A549 (cell line): ENCODE data around the gene KHDC4. TPM values are rescaled to one million over a fixed set of nuclear protein-coding genes. Genes with fewer than 3 reads are reported as not detected.

ENCODE experiments used
- ATAC-seq, 2 experiments: fragments of 200-7000 bp in 1 of 2; fragments of >200 bp in 1 of 2; cut with Nextera tagmentation in 1 of 2; cut with Tn5 transposase in 1 of 2; 3 replicates each; pipeline versions ENCODE4 v1.8.0 to v1.9.1; 2018 to 2020; ENCODE audit warnings: mild to moderate bottlenecking in 1 of 2, moderate library complexity in 1 of 2
- CTCF ChIA-PET: fragments of 300-600 bp; sonication (Branson Sonifier 250); formaldehyde crosslinking; extraction: SDS; loops from one replicate; lab custom pipeline; 2021; ENCODE audit warnings: antibody characterized with exemption, inconsistent platforms; lab: Yijun Ruan, JAX
- POLR2A ChIA-PET: fragments of 350-600 bp; formaldehyde crosslinking; extraction: SDS; loops from one replicate; lab custom pipeline; 2021; ENCODE audit warnings: antibody characterized with exemption, inconsistent platforms; lab: Yijun Ruan, JAX
- DNase-seq, 2 experiments: peaks; one replicate each; pipeline versions ENCODE4 v3.0.0 to v3.0.0-alpha.2; 2011 to 2016; ENCODE audit warnings: low read depth in 1 of 2, low spot score in 1 of 2
- FAIRE-seq: peaks from 2 replicates; lab custom pipeline; 2011; peaks lifted over from hg19 to GRCh38; lab: Jason Lieb, UNC
- H3K27ac ChIP-seq, 2 experiments: fragments of >200 bp; sonication (Bioruptor Twin); formaldehyde crosslinking; 3 replicates each; pipeline ENCODE4 v1.5.1; 2016 to 2017
- H3K4me1 ChIP-seq: fragments of >200 bp; sonication (Bioruptor Twin); formaldehyde crosslinking; 3 replicates; pipeline ENCODE4 v1.6.1; 2016
- H3K4me2 ChIP-seq: fragments of >200 bp; sonication (Bioruptor Twin); formaldehyde crosslinking; 3 replicates; pipeline ENCODE4 v1.6.1; 2016
- H3K4me3 ChIP-seq: fragments of >200 bp; sonication (Bioruptor Twin); formaldehyde crosslinking; 3 replicates; pipeline ENCODE4 v1.5.1; 2016
- H3K9me3 ChIP-seq: fragments of >200 bp; sonication (Bioruptor Twin); formaldehyde crosslinking; 3 replicates; pipeline ENCODE4 v1.6.1; 2016
- CBX2 ChIP-seq: fragments of 200-600 bp; sonication (generic); IDR thresholded peaks from 2 replicates; pipeline ENCODE4 v1.6.1; 2016; ENCODE audit warnings: low read depth, mild to moderate bottlenecking, borderline replicate concordance
- CBX8 ChIP-seq: fragments of 200-600 bp; sonication (generic); IDR thresholded peaks from 2 replicates; pipeline ENCODE4 v1.6.1; 2016
- CHD2 ChIP-seq: fragments of 150-350 bp; IDR thresholded peaks from 2 replicates; pipeline ENCODE4 v1.6.1; 2014; ENCODE audit warnings: low read length; ENCODE audit not compliant: partially characterized antibody
- CHD4 ChIP-seq: fragments of 200-600 bp; sonication (generic); IDR thresholded peaks from 2 replicates; pipeline ENCODE4 v1.6.1; 2016; ENCODE audit warnings: antibody characterized with exemption, mild to moderate bottlenecking, borderline replicate concordance
- EHF ChIP-seq: fragments of 250-450 bp; sonication (Bioruptor Pico); IDR thresholded peaks from 2 replicates; pipeline ENCODE4 v1.5.0; 2020; ENCODE audit warnings: mild to moderate bottlenecking
- EP300 ChIP-seq, 2 experiments: fragments of >200 bp; sonication (Bioruptor Twin); formaldehyde crosslinking; IDR thresholded peaks; 2 replicates in 1 of 2; 3 replicates in 1 of 2; pipeline ENCODE4 v1.6.1; 2016 to 2017
- FOSB ChIP-seq: fragments of 250-450 bp; sonication (Bioruptor Pico); IDR thresholded peaks from 2 replicates; pipeline ENCODE4 v1.5.0; 2020; ENCODE audit warnings: mild to moderate bottlenecking, moderate library complexity
- HDAC2 ChIP-seq: fragments of 200-600 bp; sonication (generic); IDR thresholded peaks from 2 replicates; pipeline ENCODE4 v1.6.1; 2016
- HOXB13 ChIP-seq: fragments of 250-450 bp; sonication (Bioruptor Pico); IDR thresholded peaks from 2 replicates; pipeline ENCODE4 v1.5.0; 2020; ENCODE audit warnings: low read depth, mild to moderate bottlenecking, moderate library complexity
- JUN ChIP-seq, 2 experiments: fragments of >200 bp; sonication (Bioruptor Twin); formaldehyde crosslinking; IDR thresholded peaks; 2 replicates in 1 of 2; 3 replicates in 1 of 2; pipeline ENCODE4 v1.6.1; 2016 to 2017
- KDM1A ChIP-seq: fragments of 200-600 bp; sonication (generic); IDR thresholded peaks from 2 replicates; pipeline ENCODE4 v1.6.1; 2016; ENCODE audit warnings: low read depth, mild to moderate bottlenecking
- KDM5A ChIP-seq: fragments of 200-600 bp; sonication (generic); IDR thresholded peaks from 2 replicates; pipeline ENCODE4 v1.6.1; 2016; ENCODE audit warnings: antibody characterized with exemption, mild to moderate bottlenecking
- MAZ ChIP-seq: fragments of 150-350 bp; IDR thresholded peaks from 2 replicates; pipeline ENCODE4 v1.6.1; 2014; ENCODE audit warnings: antibody characterized with exemption, low read depth, low read length, borderline replicate concordance
- POLR2A ChIP-seq: IDR thresholded peaks from 2 replicates; pipeline ENCODE4 v1.6.1; 2012; ENCODE audit warnings: mild to moderate bottlenecking, low read length
- RCOR1 ChIP-seq: fragments of 150-350 bp; IDR thresholded peaks from 2 replicates; pipeline ENCODE4 v1.6.1; 2014; ENCODE audit warnings: antibody characterized with exemption, low read length, low read depth
- RFX5 ChIP-seq: fragments of 450-650 bp; IDR thresholded peaks from 2 replicates; pipeline ENCODE4 v1.7.1; 2014; ENCODE audit warnings: antibody characterized with exemption, mild to moderate bottlenecking, moderate library complexity
- SREBF2 ChIP-seq: fragments of 450-650 bp; IDR thresholded peaks from 2 replicates; pipeline ENCODE4 v1.6.1; 2014; ENCODE audit warnings: mild to moderate bottlenecking, moderate library complexity
- TFCP2L1 ChIP-seq: fragments of 250-450 bp; sonication (Bioruptor Pico); IDR thresholded peaks from 2 replicates; pipeline ENCODE4 v1.5.0; 2021; ENCODE audit warnings: mild to moderate bottlenecking
- WGBS: methylation state at CpG from one replicate; pipeline ENCODE4 v1.1.6; 2017; ENCODE audit errors: missing lambda C conversion rate; 5-methylcytosine and 5-hydroxymethylcytosine counted together
- polyA plus RNA-seq, 4 experiments: library from polyadenylated mRNA; depleted of rRNA in 3 of 4; stranded (reverse); fragments of >200 nt; fragmentation: RNase III in 1 of 4; extraction: RNeasy Plus Mini Kit Qiagen cat#74134 plus additional on column Dnase treatment in 1 of 4; gene quantifications; 2 replicates in 3 of 4; 3 replicates in 1 of 4; pipeline ENCODE4 v1.2.3, GENCODE V29; 2011 to 2017
- TF ChIP-seq, protein P1 (sequence below): IDR thresholded peaks from 2 replicates; pipeline ENCODE4 v1.6.1; 2012; ENCODE audit warnings: low read depth, borderline replicate concordance
- TF ChIP-seq, protein P2 (sequence below): fragments of >200 bp; sonication (Bioruptor Twin); formaldehyde crosslinking; IDR thresholded peaks from 2 replicates; pipeline ENCODE4 v1.6.1; 2016
- TF ChIP-seq, protein P3 (sequence below): IDR thresholded peaks from 2 replicates; pipeline ENCODE4 v1.6.1; 2012
- TF ChIP-seq, protein P4 (sequence below): fragments of >200 bp; sonication (Bioruptor Twin); formaldehyde crosslinking; IDR thresholded peaks from 3 replicates; pipeline ENCODE4 v1.6.1; 2016

KHDC4 gene
- polyA plus RNA-seq, 2 of the 4 experiments (the other 2 are of a cell fraction), result 37.7 to 72.3 TPM

DNA sequence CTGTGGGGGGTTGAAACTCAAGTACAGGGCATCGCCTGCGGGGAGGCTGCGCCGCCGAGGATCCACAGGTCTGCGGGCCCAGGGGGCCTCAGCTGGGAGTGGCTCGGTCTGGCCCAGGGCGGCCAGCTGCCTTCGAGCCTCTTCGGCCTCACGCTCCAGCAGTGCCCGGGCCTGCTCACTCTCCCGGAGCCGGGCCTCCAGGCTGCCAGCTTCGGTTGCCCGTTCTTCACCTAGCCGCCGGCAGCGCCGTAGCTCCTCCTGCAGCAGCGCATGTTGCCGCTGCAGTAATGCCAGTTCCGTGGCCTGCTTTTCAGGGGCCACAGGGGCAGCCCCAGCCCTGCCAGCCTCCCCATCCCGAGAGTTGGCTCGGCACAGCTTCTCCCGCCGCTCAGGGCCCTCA lies 16.6 kb upstream of the KHDC4 start:
- Histone ChIP-seq H3K9me3 (no peaks in the 10 kb centered on the region), H3K4me1 (peaks cover 16% of the 10 kb centered on the region), H3K27ac (no peak overlapping the region), H3K4me2 (no peak overlapping the region), H3K4me3 (no peak overlapping the region)
- DNase-seq (no peak), FAIRE-seq (no peak), ATAC-seq (peak in 1 of 2 experiments; percentile 13; a peak in 2 of 6 replicates)
- TF ChIP-seq POLR2A, result no peak
- TF ChIP-seq CBX8, result no peak
- TF ChIP-seq, protein P1, sequence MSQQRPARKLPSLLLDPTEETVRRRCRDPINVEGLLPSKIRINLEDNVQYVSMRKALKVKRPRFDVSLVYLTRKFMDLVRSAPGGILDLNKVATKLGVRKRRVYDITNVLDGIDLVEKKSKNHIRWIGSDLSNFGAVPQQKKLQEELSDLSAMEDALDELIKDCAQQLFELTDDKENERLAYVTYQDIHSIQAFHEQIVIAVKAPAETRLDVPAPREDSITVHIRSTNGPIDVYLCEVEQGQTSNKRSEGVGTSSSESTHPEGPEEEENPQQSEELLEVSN, result no peak
- 98% methylated on average over 13 of the region's 27 CpGs for WGBS
- CTCF ChIA-PET, result interaction anchor here (0.8 to 6.8 kb wide), 4 partner anchors 11 to 38 kb away, joined by 4 to 41 read pairs (median 28); partner anchors contain the start of gene RXFP4
- POLR2A ChIA-PET, result no interaction called here

DNA sequence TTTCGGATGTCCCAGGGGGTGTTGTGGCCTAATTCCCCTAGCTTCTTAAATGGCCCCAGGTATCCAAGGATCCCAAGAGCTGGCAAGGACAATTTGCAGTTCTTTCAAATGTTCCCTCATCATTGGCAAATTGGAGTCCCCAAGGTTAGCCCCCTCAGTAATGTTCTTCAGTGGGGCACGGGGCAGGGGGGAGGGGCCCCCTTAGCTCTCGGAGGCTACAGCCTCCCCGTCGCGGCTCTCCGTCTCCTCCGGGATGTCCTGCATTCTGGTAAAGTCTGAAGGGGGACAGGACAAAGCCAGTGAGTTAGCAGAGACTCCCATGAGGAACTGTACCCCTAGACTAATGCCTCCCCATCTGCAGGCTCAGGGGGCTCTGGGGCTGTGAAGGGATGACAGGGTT lies 13.5 kb upstream of the KHDC4 start:
- WGBS, result 95% methylated on average over 8 of the region's 8 CpGs
- Histone ChIP-seq H3K9me3 (no peaks in the 10 kb centered on the region), H3K4me2 (no peak overlapping the region), H3K4me3 (no peak overlapping the region), H3K4me1 (peaks cover 47% of the 10 kb centered on the region), H3K27ac (no peak overlapping the region)
- no peak for TF ChIP-seq RFX5
- TF ChIP-seq, protein P2, sequence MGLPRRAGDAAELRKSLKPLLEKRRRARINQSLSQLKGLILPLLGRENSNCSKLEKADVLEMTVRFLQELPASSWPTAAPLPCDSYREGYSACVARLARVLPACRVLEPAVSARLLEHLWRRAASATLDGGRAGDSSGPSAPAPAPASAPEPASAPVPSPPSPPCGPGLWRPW, result no peak
- TF ChIP-seq KDM1A, result no peak
- TF ChIP-seq HOXB13 (CRISPR knock-in tag), result no peak
- no peak for TF ChIP-seq HDAC2
- TF ChIP-seq EP300 (IDR thresholded peaks at IDR 0.05), result no peak
- TF ChIP-seq MAZ, result no peak
- TF ChIP-seq, protein P3, sequence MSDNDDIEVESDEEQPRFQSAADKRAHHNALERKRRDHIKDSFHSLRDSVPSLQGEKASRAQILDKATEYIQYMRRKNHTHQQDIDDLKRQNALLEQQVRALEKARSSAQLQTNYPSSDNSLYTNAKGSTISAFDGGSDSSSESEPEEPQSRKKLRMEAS, result no peak
- TF ChIP-seq CHD4, result no peak
- no peak for TF ChIP-seq RCOR1
- TF ChIP-seq EHF, result no peak
- FAIRE-seq, result no peak
- ChIA-PET POLR2A (interaction anchor here (0.9 kb wide), 1 partner anchor 13 kb away, joined by 3 read pairs; the partner anchor contains the start of gene KHDC4), CTCF (interaction anchor here (0.7 to 6.8 kb wide), 7 partner anchors 8 to 85 kb away, joined by 3 to 41 read pairs (median 9); partner anchors contain the start of gene RXFP4)
- DNase-seq, result no peak
- ATAC-seq, result no peak

DNA sequence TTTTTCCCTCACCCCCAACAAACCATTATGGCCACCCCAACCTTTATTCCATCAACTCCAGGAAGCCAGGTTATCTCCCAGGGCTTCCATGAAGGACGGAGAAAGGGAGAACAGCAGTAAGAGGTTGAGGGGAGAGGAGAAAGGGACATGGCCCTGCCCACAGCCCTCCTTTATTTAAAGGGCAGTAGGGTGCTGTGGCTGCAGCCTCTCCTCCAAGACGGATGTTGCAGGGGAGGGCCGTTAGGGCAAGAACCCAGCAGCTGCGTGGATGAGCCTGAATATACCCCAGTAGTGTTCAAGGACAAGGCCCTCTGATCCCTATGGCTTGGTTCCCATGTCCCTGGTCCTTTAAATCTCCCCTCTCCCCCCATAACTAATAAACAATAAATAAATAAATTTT lies 13.1 kb upstream of the KHDC4 start:
- no peak overlapping the region for H3K4me2 ChIP-seq
- no peak for TF ChIP-seq SREBF2
- no peak for TF ChIP-seq CBX2
- no peak for TF ChIP-seq HOXB13 (CRISPR knock-in tag)
- TF ChIP-seq CBX8, result no peak
- no peak for TF ChIP-seq TFCP2L1 (CRISPR knock-in tag)
- no peak for TF ChIP-seq CHD2
- TF ChIP-seq RFX5, result no peak
- no peak for TF ChIP-seq KDM5A
- TF ChIP-seq, protein P4, sequence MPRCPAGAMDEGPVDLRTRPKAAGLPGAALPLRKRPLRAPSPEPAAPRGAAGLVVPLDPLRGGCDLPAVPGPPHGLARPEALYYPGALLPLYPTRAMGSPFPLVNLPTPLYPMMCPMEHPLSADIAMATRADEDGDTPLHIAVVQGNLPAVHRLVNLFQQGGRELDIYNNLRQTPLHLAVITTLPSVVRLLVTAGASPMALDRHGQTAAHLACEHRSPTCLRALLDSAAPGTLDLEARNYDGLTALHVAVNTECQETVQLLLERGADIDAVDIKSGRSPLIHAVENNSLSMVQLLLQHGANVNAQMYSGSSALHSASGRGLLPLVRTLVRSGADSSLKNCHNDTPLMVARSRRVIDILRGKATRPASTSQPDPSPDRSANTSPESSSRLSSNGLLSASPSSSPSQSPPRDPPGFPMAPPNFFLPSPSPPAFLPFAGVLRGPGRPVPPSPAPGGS, result no peak
- no peak for TF ChIP-seq EHF
- no peak for TF ChIP-seq JUN (IDR thresholded peaks at IDR 0.05)
- TF ChIP-seq FOSB, result no peak
- no peak for FAIRE-seq
- no peak overlapping the region for H3K4me3 ChIP-seq
- ChIA-PET CTCF (interaction anchor here (0.7 to 6.8 kb wide), 6 partner anchors 8 to 85 kb away, joined by 3 to 41 read pairs (median 12); partner anchors contain the start of gene RXFP4), POLR2A (no interaction called here)
- ATAC-seq, result no peak
- peaks cover 51% of the 10 kb centered on the region for H3K4me1 ChIP-seq
- no peak for DNase-seq
- 77% methylated on average over 4 of the region's 4 CpGs for WGBS
- H3K27ac ChIP-seq, result no peak overlapping the region
- no peaks in the 10 kb centered on the region for H3K9me3 ChIP-seq
